Measurements from ENCODE around the gene SHOC1.
"Not testable (repeated sequence)": the region's sequence is repeated elsewhere in the genome, so short reads cannot be mapped to it uniquely, and the experiment has no call there.

Gene SHOC1

GRCh38 chr9:111794835-111795556 is at the start of gene SHOC1:
Gene SHOC1 (minus strand): TSS chr9:111794937. CDS start chr9:111791418, 3,519 bp downstream.
- DNase-seq: no peak

GRCh38 chr9:111843971-111844370 is 49.2 kb upstream of the SHOC1 start:
- DNase-seq: no peak

DNA sequence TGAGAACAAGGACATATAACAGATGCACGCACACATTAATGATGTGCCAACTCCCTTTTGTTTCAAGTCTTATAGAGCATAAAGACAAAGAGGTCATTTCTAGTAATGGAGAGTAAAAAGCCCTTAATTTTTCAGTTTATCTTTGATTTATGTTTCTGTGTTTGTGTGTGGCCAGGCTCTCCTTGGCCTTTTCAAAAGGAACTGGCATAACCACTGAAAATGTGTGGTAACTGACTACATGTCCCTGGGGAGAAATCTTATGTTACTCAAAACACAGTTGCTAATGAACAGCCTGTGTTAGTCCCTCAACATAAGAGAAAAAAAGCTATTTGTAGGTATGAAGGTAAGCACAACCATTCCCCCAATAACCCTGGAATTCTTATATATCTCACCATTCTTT is 47.6 kb upstream of the SHOC1 start:
- no peak for DNase-seq

GRCh38 chr9:111840442-111840841 is 45.7 kb upstream of the SHOC1 start:
- no peak for DNase-seq

DNA sequence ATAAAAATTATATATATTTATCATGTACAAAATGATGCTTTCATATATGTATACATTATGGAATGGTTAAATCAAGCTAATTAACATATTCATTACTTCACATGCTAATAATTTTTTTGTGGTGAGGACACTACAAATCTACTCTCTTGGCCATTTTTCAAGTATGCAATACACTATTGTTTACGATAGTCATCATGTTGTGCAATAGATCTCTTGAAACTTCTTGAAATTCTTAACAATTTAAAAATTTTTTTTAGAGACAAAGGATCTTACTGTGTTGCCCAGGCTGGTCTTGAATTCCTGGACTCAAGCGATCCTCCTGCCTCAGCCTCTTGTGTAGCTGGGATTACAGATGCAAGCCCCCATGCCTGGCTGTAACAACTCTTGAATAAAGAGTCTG is 45.2 kb upstream of the SHOC1 start:
- DNase-seq: no peak

DNA sequence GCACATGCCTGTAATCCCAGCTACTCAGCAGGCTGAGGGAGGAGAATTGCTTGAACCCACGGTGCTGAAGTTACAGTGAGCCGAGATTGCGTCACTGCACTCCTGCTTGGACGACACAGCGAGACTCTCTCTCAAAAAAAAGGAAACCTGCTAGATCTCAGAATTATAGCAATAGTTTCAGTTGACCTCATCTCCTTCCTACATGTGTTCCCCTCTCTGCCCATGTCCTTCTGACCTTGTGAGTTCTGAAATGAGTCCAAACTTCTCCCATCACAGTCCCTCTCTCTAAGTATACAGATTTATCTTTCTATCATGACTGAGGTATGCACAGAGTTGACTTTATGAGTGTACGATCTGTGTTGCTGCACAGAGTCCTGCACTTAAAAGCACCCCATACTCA is 44.6 kb upstream of the SHOC1 start:
- no peak for DNase-seq

- DNase-seq: no peak
Observed at GRCh38 chr9:111838439-111838838, 43.7 kb upstream of the SHOC1 start.

DNA sequence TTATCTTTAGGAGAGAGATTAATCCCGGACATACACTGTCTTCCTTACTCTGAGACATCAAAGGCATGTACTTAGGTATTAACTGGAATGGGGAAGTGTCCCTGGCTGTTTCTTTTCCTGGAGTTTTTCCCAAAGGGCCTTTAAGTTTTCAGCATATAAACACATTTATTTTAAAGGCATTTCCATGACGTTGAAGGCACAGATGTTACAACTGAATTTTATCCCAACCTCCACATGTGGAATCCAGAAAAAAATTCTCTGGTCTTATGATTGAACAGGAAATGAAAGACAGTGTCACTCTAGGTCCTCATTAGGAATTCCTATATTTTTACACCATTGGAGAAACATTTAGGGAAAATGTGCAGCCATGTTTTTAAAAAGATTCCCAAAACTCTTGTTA is 41.6 kb upstream of the SHOC1 start:
- DNase-seq: no peak

GRCh38 chr9:111833941-111834340 is 39.2 kb upstream of the SHOC1 start:
- DNase-seq: no peak

DNA sequence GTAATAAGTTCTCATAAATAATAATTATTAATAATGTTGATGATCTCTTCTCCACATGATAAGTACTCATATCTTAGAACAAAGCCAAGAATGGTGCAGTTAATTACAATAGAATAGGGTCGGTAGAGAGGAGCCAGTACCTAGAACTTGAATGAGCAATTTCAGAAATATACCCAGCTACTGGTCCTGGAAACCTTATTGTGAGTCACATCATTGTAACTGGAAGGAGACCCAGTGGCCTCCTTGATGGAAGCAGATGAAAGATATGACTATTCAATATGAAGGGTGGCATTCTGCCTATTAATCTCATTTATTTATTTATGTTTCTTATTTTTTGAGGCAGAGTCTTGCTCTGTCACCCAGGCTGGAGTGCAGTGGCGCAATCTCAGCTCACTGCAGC is 37.7 kb upstream of the SHOC1 start:
- no peak for DNase-seq

GRCh38 chr9:111831371-111832108 is 36.8 kb upstream of the SHOC1 start:
- no peak for DNase-seq

DNA sequence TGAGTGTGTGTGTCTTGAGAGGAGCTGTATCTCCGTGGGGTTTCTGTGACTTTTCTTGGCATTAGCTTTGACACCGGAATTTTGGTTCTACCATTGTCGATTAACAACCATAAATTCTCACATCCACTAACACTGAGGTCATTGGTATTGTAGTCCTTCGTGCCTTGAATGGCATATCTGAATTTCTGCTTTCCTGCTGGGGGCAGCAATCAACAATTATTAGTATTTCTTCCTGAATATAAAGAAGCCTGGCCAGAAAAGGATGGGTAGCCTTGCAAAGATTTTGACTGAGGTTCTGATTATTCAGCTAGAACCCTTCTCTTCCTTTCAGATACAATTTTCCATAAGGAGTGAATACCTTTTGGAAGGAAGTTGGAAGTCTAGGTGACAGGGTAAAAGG is 33.5 kb upstream of the SHOC1 start:
- DNase-seq: peak in 1 of 2 donors; percentile 47

GRCh38 chr9:111825468-111826145 is 30.9 kb upstream of the SHOC1 start:
- no peak for DNase-seq

- no peak for DNase-seq
Observed at GRCh38 chr9:111821006-111821528, 26.3 kb upstream of the SHOC1 start.

DNA sequence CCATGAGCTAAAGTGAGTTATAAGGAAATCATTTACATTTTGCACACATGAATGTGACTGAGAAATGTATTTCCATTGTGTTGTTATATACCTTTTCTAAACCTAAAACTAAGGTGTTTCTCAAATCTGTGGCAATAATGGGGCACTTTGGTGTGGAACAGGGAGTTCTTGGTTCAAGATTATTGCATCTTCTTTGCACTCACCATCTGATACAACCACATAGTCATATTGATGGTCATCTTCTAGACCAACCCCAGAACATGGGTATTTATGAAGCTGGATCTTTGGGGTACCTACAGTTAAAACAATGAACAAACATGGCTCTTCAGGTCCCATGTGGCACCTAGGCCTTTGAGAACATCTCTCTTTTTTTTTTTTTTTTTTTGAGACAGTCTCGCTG is 24.6 kb upstream of the SHOC1 start:
- no peak for DNase-seq

GRCh38 chr9:111815285-111816070 is 20.7 kb upstream of the SHOC1 start:
- no peak for DNase-seq

GRCh38 chr9:111812337-111812736 is 17.6 kb upstream of the SHOC1 start:
- no peak for DNase-seq

GRCh38 chr9:111810908-111811307 is 16.2 kb upstream of the SHOC1 start:
- DNase-seq: no peak

DNA sequence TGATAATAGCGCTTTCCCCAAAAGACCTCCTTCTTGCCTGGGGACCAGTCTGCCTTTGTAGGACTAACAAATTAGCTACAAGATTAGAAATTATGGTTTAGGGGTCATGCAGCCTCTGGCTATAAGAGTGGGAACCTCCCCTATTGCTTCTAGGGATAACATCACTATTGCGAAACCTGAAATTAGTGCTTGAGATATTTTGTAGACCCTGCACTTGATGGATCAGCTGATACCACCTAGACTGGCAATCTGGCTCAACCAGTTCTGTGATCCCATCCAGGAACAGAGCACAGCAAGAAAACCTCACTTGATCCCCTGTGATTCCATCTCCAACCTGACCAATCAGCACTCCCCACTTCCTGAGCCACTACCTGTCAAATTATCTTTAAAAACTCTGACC is 15.7 kb upstream of the SHOC1 start:
- not testable (repeated sequence) for DNase-seq

DNA sequence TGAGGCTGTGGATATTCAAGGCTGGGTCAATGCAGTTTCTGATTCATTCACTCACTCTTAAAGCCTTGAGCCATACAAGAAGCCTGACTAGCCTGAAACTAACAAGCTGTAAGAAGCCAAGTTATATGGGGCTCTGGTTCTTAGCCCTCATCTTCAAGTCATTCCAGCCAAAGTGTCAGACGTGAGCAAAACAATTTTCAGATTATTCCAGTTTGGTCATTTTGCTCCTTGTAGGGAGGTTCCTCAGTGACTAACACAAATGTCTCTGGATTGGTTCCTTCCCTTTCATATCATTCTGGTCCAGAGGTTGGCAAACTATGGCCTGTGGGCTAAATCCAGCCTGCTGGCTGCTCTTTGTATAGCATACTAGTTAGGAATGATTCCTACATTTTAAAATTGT is 12.5 kb upstream of the SHOC1 start:
- no peak for DNase-seq

DNA sequence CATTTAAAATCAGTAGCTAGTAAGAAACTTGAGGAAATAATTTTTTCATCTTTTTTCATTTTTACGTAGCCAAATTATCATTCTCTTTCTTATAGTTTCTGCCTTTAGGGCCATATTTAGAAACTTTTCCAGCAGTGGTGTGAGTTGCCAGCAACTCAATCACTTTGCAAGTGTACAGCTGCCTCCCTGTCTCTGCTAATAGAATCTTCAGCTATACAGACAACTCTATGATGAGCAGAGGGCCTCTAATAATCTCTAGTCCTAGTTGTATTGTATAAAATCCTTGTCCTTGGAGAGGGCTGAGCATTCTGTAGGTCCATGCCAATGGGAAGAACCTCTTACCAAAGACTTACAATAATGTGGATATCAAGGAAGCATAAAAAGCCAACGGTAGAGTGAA is 11.5 kb upstream of the SHOC1 start:
- DNase-seq: no peak

DNA sequence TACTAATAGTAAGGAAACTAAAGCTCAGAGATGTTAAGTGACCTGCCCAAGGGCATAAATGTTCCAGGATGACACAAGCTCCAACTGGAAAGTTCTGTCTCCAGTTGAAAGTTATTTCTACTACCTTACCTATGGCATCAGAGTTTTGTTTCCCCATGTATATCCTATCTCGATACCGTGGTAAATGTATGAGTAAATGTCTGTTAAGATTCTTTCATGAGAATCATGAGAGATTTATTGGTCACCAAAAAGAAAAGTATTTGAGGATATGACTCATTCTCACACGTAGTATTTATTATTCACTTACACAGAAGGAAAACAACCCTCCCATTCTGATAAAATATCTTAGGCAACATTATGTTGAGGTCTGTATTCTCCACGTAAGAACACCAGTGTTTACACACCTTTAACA is 11.1 kb upstream of the SHOC1 start:
- no peak for DNase-seq

DNA sequence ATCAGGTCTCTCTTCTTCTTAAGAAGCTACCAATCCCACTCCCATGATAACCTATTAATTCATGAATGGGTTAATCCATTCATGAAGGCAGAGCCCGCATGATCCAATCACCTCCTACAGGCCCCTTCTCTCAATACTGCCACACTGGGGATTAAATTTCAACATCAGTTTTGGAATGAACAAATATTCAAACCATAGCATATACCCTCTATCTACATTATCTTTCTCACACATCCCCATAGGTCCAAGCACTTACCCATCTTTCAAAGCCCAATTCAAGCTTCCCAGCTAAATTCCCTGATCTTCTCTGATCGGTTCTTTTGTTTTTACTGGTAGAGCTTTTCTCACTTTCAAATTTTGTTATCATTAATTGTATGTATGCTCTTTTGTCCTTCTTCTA is 10.5 kb upstream of the SHOC1 start:
- DNase-seq: no peak
